GM10266 (cell line): ENCODE measurements around the gene NBEAL1.
"Not testable (repeated sequence)": the region's sequence is repeated elsewhere in the genome, so short reads cannot be mapped to it uniquely, and the experiment has no call there.

Experiments
- DNase-seq: peaks from one replicate; pipeline ENCODE4 v3.0.0; 2012; ENCODE audit errors: extremely low spot score
- TF ChIP-seq, protein P1 (sequence below): IDR thresholded peaks from 2 replicates; pipeline ENCODE4 v1.5.1; 2012; ENCODE audit warnings: mild to moderate bottlenecking, low read depth; ENCODE audit not compliant: control insufficient read depth, insufficient read depth; ENCODE audit errors: missing control alignments

The NBEAL1 gene

GRCh38 chr2:203252818-203253217 is 238.1 kb downstream of the NBEAL1 start:
- DNase-seq, result no peak
- TF ChIP-seq, protein P1, sequence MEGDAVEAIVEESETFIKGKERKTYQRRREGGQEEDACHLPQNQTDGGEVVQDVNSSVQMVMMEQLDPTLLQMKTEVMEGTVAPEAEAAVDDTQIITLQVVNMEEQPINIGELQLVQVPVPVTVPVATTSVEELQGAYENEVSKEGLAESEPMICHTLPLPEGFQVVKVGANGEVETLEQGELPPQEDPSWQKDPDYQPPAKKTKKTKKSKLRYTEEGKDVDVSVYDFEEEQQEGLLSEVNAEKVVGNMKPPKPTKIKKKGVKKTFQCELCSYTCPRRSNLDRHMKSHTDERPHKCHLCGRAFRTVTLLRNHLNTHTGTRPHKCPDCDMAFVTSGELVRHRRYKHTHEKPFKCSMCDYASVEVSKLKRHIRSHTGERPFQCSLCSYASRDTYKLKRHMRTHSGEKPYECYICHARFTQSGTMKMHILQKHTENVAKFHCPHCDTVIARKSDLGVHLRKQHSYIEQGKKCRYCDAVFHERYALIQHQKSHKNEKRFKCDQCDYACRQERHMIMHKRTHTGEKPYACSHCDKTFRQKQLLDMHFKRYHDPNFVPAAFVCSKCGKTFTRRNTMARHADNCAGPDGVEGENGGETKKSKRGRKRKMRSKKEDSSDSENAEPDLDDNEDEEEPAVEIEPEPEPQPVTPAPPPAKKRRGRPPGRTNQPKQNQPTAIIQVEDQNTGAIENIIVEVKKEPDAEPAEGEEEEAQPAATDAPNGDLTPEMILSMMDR, result no peak

- not testable (repeated sequence) for DNase-seq
Observed at GRCh38 chr2:203253422-203254095, 238.9 kb downstream of the NBEAL1 start.

GRCh38 chr2:203261326-203262159 is 246.9 kb downstream of the NBEAL1 start:
- TF ChIP-seq, protein P1, result no peak

More at GRCh38 chr2:203261326-203262159, 246.9 kb downstream of the NBEAL1 start:
- DNase-seq, result no peak
